Fibroblast of pulmonary artery (primary cell): Measurements from ENCODE around the gene TAMM41.
"Not testable (repeated sequence)": the region's sequence is repeated elsewhere in the genome, so short reads cannot be mapped to it uniquely, and the experiment has no call there.

Experiments used
- DNase-seq: peaks from one replicate; pipeline ENCODE4 v3.0.0-alpha.2; 2010; ENCODE audit warnings: low read depth
- H3K4me3 ChIP-seq: replicated peaks from 2 replicates; pipeline ENCODE4 v1.5.1; 2011; ENCODE audit warnings: low read depth, mild to moderate bottlenecking, control low read depth, low read length, moderate library complexity
- CTCF ChIP-seq: IDR thresholded peaks from 2 replicates; pipeline ENCODE4 v1.5.1; 2011; ENCODE audit warnings: mild to moderate bottlenecking, control low read depth, low read length, inconsistent platforms; ENCODE audit errors: missing control alignments

TAMM41 gene

DNA sequence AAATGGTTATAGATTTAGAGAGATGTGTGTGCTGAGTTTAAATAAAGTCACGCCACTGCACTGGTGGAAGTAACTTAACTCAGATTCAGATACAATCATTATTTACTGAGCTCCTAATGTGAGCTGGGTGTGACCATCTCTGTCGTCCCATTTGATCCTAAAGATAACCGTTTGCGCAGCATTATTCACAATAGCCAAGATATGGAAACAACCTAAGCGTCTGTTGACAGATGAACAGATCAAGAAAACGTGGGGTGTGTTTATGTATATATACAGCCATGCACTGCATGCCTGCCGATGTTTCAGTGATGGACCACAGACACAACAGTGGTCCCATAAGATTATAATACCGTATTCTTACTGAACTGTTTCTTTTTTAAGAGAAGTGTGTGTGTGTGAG lies 71.2 kb downstream of the TAMM41 start:
- DNase-seq = no peak
- TF ChIP-seq CTCF = no peak
- no peak overlapping the region for H3K4me3 ChIP-seq

- peak; percentile 59 for TF ChIP-seq CTCF
Measured at GRCh38 chr3:11774296-11774877, 72.3 kb downstream of the TAMM41 start.

GRCh38 chr3:11771931-11772330 lies 74.8 kb downstream of the TAMM41 start:
- H3K4me3 ChIP-seq, DNase-seq: not testable (repeated sequence)

More at GRCh38 chr3:11774296-11774877, 72.3 kb downstream of the TAMM41 start:
- H3K4me3 ChIP-seq = no peak overlapping the region
- DNase-seq = peak; percentile 57

GRCh38 chr3:11770477-11771391 lies 76.0 kb downstream of the TAMM41 start:
- DNase-seq = peak; percentile 82
- no peak overlapping the region for H3K4me3 ChIP-seq
- no peak for TF ChIP-seq CTCF

DNA sequence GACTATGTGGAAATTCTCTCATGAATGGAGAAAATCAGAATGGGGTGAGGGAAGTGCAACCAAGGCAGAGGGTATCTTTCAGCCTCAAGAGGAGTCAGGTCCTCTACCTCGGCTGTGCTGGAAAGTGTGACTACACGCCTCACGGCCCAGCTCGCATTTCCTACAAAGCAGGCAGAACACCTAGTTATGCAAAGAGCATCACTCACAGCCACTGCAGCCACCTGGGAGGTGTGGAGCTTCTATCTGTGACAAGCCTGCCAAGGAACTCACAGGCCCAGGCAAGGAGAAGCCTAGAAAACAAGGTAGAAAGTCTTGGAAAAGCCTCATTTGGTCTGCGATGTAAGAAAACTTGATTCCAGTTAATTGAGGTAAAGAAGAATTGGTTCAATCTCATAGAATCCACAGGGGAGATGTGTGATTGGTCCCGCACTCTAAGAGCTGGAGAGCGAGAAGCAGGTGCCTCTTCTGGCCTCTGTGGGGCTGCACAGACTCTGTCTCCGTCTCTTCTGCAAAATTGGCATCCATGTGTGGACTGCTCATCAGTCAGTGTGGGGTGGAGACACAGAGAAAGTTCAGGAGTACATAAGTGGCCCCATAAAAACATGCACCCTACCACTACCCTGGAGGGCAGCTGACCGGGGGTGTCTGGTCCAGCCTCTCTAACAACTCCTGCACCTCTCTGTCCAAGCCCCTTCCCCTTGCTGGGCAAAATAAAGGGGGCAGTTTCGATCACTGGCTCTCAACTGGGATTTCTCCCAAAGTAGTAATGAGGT lies 76.8 kb downstream of the TAMM41 start:
- H3K4me3 ChIP-seq = no peak overlapping the region
- DNase-seq = no peak
- no peak for TF ChIP-seq CTCF

DNA sequence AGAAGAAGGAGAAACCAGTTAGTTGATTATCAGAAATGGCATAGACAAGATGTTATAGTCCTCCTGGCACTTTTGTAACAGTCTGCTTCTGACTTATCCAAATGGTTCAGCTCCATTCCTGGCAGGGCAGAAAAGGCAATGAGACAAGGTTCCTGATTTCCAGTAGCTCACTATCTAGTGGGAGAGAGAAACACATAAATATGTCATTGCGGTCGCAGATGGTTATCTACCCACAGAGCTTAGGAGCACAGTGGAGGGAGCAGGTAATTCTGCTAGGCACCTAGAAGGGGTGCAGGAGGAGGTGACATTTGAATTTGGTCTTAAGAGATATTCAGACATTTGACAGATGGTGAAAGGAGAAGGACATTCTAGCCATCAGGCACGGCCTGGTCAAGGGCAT lies 78.1 kb downstream of the TAMM41 start:
- no peak for TF ChIP-seq CTCF
- DNase-seq = no peak
- no peak overlapping the region for H3K4me3 ChIP-seq

- no peak overlapping the region for H3K4me3 ChIP-seq
- peak; percentile 61 for DNase-seq
- no peak for TF ChIP-seq CTCF
Measured at GRCh38 chr3:11764931-11765363, 81.7 kb downstream of the TAMM41 start.
